Suppressor macrophage treated with lipopolysaccharide for 4 hours (primary cell): ENCODE data around the gene ITGBL1.

ENCODE experiments used
- DNase-seq: peaks from one replicate; pipeline ENCODE4 v3.0.0-alpha.2; 2020

ITGBL1 gene

DNA sequence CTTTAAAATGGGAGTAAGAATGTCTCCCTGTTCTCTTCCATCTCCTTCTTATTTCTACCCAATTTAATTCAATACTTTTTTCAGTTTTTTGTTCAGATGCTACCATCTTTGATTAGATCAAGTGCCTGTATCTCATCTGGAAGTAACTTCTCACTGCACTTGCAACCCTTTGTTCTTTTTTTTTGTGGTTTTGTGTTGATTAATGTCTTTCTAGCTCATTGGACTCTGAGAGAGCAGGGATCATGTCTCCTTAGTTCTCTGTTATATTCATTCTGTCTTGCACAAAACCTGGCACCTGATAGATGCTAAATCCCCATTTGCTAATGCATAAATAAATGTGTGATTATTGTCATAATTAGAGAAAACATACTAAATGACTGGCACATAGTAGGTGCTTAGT is 834 bp upstream of the ITGBL1 start:
- no peak for DNase-seq

DNA sequence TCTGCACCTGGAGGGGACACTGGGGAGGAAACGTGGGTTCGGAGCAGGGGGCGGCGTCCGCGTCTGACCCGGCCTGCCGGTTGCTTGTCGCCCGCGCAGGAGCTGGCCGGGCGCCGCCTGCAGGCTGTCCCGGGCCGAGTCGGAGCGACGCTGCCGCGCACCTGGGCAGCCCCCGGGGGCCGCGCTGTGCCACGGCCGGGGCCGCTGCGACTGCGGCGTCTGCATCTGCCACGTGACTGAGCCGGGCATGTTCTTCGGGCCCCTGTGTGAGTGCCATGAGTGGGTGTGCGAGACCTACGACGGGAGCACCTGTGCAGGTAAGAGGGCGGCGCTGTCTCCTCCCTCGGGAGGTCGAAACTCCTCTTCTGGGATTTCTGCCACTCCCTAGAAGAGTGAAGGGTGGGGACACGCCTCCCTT is 1.3 kb downstream of the ITGBL1 start:
- DNase-seq, result no peak

DNA sequence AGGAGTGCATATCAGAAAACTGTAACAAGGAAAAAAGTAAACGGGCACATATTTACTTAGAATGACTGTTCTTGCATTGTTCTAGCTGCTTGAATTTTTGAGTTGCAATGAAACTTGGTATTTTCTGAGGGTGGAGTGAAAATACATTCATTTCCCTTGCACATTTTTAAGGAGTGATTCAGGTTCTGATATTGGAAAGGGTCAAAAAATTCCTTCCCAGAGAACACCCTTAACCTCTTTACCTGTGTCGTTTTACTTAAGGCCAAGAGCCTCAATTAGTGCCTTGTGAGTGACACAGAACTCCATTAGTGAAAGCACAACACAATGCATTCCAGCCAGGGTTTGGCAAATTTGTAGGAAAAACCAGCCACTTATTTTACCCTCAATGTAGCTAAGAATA is 2.3 kb downstream of the ITGBL1 start:
- DNase-seq, result no peak

DNA sequence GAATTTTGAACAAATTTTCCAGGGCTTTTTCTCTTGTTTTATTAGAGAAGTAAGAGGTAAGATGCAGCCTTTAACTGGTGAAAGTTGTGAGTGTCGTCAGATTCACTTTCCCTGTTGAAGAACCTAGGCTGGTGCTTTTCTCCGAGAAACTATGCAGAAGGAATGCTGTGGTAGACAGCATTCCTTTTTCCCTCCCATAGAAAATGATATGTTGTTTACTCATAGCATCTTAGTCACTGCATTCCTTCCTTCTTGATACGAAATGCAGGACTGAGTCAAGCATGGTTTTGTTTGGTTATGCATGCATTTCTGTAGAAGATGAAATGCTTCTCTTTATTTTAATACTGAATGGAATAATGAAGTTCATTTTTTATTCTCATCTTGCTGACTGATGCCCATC is 3.4 kb downstream of the ITGBL1 start:
- DNase-seq, result no peak

DNA sequence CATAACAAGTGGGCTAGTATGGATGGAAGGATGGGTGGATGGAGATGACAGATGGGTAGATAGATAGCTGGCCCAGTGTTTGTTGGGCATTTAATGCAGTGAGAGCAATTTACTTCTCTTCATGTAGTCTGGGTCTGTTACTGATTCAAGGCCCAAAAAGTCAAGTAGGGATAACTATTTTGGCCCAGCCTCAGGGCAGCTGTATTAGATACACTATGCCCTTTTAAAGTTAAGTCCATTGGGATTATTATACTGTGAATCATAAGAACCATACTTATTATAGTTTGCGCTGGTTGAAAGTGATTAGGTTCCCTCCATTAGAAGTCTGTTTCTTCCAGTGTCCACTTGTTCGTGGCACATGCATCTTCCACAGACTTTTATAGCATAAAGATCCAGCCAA is 4.7 kb downstream of the ITGBL1 start:
- DNase-seq, result no peak

DNA sequence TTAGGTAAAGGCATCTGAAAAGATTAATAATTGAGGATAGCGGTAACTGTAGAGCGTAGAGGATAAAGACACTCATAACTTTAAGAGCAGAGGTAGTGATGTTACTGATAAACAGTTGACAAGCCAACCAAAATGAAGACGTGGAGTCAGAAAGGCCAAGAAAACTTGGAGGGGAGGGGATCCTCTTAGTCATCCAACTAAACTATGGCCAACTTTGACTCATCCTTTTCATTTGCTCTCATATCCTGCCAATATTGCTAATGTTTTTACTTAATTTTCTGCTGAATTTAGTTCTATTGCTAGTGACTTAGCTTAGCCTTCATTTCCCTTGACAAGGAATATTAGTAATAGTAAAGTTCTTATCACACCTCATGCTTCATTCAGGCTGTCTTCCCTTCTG is 13.4 kb downstream of the ITGBL1 start:
- DNase-seq, result no peak

DNA sequence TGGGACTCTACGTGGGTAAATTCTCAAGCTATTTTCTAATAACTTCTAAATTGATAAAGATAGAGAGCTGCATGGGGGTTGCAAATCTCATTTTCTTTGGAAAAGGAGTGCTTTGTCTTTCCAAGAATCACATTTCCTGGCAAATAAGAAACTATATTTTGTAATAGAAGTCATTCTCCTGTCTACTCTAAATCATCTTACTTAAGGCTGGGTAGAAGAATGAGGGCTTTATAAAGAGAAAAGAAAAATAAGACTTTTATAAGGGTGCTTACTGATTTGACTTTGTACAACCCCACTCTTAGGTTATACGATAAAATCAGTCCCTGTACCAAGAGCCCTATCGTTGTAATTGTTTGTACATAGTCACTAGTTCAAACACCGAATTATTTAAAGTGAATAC is 14.9 kb downstream of the ITGBL1 start:
- no peak for DNase-seq

DNA sequence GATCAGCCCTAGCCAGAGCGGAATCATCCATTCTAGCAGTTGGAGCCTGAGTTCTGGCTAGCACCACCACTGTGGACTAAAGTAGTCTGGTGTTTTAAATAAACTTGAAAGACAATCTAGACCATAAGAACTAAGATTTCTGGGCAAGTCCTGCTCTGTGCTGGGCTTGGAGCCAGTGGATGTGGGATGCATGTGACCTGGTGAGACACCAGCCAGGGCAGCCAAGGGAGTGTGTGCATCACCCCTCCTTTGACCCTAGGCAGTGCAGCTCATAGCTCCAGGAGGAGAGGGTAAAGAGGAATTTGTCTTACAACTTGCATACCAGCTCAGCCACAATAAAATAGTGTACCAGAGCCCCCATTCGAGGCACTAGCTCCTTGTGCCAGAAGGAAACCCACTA is 21.0 kb downstream of the ITGBL1 start:
- DNase-seq, result no peak

DNA sequence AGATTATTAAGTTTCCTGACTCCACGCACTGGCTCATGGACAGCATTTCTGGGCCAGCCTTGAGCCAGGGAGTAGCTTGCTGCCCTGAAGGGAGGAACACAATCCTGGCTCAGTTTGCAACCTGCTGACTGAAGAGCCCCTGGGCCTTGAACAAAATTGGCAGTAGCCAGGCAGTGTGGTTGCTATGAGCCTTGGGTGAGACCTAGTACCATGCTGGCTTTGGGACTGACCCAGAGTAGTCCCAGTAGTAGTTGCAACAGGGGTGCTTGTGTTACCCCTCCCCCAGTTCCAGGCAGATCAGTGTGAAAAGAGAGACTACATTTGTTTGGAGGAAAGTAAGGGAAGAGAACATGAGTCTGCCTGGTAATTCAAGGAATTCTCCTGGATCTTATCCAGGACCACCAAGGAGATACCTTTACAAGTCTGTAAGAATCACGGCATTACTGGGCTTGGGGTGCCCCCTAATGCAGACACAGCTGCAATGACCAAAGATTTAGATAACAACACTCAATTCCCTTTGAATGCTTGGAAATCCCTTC is 22.0 kb downstream of the ITGBL1 start:
- DNase-seq, result no peak

DNA sequence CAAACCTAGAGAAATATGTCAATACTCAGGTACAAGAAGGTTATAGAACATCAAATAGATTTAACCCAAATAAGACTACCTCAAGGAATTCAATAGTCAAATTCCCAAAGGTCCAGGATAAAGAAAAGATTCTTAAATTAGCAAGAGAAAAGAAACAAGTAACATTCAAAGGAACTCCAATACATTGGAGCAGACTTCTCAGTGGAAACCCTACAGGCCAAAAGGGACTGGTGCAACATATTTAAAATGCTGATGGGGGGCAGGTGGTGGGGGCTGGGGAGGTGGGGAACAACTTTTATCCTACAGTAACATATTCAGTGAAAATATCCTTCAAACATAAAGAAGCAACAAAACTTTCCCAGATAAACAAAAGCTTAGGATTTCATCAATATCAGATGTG is 23.1 kb downstream of the ITGBL1 start:
- no peak for DNase-seq

DNA sequence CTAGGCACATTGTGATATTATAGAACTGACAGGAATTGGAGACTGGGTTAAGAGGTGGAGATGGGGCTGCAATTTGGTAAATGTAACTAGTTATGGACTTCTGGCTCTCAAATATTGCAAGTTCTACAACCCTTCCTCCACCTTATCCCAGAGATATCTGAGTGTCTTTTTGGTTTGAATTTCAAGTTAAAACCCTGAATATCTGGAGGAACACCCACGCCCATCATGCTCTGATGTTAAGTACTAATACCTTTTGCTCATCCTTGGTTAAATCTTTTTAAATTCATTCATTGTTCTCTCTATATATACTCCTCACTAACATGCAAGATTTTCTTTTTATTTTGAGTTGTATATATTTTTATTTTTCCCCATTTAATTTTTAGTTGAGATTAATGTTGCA is 28.9 kb downstream of the ITGBL1 start:
- no peak for DNase-seq

DNA sequence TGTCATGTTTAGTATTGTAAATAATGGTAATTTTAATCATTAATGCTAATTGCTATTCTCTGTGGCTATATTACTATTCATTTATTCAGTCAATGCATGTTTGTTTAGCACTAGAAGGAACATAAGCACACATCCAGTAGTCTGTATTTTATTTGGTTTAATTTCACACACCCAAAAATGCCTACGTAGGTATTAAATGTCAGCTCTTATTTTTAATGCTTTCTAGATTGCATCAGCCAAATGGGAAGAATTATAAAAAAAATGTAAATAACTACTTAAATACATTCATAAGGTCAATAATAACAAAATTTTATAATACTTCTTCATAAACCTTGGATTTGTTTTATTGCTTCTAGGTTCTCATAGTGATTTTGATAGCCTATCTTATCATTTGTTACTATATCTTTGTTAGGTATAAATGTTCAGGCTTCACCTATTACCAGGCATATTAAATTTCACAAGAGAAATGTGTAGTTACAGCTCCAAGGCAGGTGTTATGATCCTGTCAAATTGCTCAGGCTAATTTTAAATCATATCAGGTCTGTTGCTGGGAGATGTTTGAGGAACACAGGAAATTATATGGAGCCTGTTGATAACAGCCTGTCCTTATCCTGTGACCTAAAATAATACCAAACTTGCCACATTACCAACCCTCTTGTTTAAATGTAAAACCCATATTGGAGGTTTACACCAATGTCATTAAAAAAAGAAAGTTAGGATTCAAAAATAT is 34.4 kb downstream of the ITGBL1 start:
- no peak for DNase-seq

DNA sequence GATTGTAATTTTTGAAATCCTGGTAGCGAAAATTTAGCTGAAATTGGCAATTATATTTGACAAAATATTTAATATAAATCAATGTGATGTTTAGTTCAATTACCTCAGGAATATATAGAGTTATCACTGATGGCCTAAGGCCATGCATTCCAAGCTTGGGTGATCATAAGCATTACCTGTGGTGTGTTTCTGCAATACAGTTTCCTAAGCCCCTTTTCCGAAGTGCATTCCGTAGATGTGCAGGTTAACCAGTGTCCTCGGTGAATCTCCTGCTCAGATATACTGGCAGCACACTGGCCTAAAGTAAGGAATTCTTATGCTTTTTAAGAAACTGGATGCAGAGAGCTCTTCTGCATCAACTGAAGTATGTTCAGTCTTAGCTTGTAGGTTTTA is 35.0 kb downstream of the ITGBL1 start:
- no peak for DNase-seq

DNA sequence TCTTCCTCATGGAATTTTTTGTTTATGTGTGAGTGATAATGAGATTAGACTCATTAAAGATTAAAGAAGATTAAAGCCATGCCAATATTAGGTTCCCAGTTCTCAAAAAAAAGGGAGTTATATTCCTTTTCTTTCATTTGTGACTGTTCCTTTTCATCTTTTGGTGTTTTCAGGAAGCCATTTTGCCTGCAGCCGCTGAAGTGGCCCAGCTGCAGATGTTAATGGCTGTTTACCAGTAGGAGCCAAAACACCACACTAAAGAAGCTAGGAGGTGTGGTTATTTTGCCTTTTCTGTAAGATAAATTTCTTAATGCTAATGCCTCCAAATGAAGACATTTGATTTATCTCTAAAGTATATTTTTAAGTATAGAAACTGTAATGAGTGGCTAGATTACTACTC is 36.3 kb downstream of the ITGBL1 start:
- no peak for DNase-seq

DNA sequence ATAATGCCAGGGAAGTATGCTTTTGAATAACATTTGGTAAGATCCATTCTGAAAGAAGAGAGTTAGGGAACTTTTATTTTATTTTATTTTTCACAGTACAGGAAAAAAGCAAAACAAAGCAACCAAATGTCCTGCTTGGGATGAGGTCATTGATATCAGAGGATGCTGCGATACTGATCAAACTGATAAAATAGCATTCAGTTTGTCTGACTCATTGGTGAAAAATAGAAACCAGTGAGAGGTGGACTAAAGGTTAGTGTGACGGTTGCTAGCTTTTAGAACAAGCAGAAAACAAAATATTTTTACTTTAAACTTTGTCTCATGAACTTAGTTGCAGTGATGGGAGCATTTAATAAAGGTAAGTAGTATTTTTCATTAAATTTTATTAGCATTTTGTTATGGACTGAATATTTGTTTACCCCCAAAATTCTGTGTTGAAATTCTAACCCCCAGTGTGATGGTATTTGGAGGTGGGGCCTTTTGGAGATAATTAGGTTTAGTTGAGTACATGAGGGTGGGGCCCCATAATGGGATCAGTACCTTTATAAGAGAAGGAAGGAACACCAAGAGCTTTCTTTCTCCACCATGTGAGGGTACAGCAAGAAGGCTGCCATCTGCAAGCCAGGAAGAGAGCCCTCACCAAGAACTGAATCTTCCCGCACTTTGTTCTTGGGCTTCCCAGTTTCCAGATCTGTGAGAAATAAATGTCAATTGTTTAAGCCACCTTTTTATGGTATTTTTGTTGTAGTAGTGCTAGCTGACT is 37.3 kb downstream of the ITGBL1 start:
- no peak for DNase-seq

DNA sequence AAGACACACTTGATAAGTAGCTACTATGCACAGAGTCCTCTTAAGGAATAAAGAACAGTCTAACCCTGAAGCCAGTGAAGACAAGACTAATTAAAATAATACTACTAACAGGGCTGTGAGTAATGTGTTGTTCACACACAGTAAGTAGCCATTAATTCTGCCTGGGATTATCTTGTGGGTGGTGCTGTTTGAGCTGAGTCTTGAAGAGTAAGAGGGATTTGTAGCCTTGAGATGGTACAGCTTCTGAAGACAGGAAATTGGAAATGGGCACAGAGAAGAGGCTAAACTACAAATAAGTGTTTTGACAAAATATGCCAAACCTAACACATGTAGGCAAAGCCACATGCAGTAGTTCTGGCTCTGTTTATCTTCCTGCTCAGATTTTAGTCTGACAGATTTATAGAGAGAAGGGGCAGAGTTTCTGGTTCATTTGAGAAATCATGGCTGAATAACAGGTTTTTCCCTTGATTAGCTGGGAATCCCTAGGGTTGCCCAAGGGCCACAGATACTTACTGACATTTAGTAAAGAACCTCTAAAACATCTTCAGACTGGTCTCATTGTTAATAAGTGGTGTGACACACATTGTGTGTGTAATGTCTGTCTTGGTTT is 38.0 kb downstream of the ITGBL1 start:
- no peak for DNase-seq

DNA sequence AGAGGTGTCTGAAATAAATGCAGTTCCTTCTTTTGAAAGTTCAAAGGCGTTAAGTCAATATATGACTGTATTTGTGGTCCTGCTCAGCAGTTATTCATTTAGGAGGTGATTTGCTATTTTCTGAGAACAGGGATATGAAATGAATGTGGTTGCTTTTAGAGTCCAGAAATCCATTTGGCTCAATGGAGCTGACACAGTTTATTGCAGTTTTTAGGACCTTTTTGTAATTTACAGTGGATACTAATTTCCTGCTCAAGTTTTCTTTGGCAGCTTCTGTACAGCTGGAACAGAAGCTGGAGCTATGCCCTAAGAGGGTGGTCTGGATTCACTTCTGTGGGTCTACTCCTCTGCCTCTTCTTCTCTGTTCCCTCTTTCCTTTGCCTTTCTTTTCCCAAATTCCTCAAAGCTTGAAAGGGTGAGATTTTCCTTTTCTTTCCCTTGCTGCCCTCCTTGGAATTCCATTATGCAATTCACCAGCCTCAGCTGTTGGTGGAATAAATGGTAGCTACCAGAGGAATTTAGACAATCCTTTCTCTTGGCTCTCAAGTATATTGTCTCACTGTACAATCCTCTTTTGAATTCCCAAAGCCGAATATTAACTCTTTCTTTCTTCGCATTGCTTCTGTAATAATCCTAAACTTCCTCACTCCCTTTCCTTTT is 39.9 kb downstream of the ITGBL1 start:
- no peak for DNase-seq

DNA sequence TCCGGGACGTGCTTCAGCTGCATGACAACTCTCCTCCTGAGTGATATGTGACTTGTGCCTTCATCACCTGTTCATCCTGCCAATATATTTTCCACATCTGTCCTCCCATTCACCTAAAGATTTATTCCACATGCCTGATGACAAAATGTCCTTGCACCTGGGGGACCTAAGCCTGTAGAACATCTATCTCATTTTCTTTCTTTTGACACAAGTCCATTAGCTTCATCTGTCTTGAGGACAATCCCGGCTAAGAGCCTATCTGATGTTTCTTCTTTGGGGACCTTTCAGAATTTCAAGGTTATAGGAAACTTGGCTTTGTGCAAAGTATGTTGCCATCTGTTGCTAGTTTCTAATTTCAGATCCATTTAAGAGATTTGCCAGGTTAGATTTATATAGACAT is 41.1 kb downstream of the ITGBL1 start:
- no peak for DNase-seq

DNA sequence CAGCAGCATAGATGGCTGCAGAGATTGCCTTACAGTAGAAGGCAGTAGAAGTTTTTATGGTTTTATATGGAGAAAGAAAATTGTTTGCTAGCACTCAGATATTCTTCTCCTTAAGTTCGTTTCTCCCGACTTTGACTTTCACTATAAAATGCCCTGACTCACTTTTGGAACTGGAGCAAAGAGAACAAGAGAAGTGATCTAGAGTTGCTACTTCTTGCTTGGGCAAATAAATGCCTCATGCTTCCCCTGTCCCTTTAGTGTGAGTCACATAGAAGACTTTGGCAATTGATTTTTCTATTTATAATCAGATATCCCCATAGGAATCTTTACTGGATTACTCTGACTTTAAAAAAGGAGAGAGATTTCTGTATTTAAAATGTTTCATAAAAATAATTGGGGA is 46.9 kb downstream of the ITGBL1 start:
- no peak for DNase-seq

DNA sequence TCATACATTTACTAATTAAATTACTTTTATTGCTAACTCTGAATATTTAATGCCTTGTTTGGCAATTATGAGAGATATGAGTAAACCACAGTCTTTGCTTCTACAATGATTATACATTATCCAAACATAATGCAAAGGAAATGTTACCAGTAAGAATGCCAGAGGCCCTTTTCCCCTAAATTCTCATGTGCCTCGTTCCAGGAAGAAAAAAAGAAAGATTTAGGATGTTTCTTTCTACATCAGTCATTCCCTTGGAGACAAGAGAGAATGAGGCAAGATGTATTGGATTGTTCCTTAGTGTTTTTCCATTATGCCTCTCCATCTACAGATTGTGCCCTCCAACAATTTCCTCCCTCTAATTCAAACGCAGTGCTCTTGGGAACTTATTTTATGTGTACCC is 50.1 kb downstream of the ITGBL1 start:
- no peak for DNase-seq

DNA sequence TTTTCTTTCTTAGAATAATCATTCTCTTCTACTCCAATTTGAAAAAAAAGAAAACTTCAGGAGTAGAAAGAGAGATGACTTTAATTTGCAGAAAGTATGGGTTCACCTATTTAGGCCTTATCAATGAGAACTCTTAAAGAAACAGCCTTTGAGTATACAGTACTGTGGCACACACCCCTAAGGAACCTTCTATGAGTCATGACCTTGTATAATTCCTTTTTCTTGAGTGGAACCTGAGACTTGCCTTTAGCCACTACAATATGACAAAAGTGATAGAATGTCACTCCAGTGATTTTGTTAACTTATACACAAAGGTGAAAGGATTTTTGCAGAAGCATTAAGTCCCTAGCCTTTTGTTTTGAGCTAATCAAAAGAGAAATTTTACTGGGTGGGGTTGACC is 58.7 kb downstream of the ITGBL1 start:
- no peak for DNase-seq

DNA sequence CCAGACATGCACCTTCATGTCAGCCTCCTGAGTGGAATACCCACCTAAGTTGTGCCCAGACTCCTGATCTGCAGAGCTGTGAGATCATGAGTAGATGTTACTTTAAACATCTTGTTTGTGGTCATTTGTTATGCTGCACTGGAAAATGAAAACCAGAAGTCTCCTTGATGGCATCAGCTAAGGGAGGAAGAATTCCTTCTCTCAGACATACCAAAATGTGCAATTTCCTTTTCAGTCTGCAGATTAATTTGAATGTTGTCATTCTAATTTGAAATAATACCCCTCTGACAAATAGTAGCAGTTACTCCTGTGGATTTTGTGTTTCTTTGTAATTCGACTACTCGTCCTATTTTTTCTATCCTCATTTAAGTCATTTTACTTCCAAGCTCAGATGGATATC is 59.3 kb downstream of the ITGBL1 start:
- DNase-seq, result no peak

DNA sequence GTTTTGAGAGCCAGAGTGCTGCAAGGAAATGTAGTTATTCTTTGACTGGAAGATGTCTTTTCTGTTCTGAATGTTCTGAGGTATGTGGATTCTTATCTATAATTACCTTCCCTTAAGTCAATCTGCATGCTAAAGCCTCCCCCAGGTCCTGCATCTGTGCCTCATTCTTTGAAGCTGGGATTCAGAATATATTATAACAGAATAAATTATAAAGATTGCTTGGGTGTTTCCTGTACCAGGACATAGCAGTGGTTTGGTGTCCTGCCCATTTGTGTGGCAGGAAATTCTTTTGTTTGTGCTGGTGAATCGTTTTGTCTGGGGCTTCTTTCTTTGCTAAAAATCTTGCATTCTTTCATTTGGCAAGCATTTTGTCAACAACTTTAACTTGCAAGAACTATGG is 60.2 kb downstream of the ITGBL1 start:
- DNase-seq, result no peak

DNA sequence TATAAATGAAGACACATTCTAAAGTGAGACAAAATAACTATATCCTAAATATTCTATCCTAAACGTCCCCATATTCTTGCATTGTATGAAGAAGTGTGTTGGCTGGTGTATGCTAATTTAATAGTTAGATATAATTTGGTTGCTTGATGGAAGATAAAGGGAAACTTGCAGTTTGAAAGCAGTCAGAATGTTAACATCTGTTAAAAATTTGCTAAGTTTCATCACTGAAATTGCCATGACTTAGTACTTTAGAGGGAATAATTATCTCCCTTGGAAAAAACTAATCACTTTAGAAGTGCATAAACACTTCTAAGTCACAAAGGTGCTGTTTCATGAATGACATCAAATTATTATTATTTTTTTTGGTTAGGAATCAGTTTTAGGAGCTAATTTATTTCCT is 61.6 kb downstream of the ITGBL1 start:
- DNase-seq, result no peak
